ENCODE data around the gene ZNHIT2.

GRCh38 chr11:65084598-65085375 lies 32.7 kb downstream of the ZNHIT2 start:
- TF ChIP-seq CTCF (IDR thresholded peaks at IDR 0.05): no peak
- TF ChIP-seq POLR2A (IDR thresholded peaks at IDR 0.05): no peak
